HEK293 (cell line): ENCODE results near the gene TRABD.

Experiments used
- PRDM6 ChIP-seq: fragments of 450-650 bp; formaldehyde crosslinking; IDR thresholded peaks from 2 replicates; pipeline ENCODE4 v1.5.1; 2017; ENCODE audit warnings: missing biosample characterization, missing genetic modification characterization
- ZBTB11 ChIP-seq: fragments of 450-650 bp; formaldehyde crosslinking; conservative IDR thresholded peaks from 2 replicates; pipeline ENCODE4 v1.5.1; 2016; ENCODE audit warnings: low read depth, missing biosample characterization, missing genetic modification characterization
- ZNF169 ChIP-seq: fragments of 450-650 bp; formaldehyde crosslinking; IDR thresholded peaks from 2 replicates; pipeline ENCODE4 v1.5.1; 2016; ENCODE audit warnings: missing biosample characterization, missing genetic modification characterization
- ZNF366 ChIP-seq: fragments of 450-650 bp; formaldehyde crosslinking; conservative IDR thresholded peaks from 2 replicates; pipeline ENCODE4 v1.5.1; 2016; ENCODE audit warnings: missing biosample characterization, missing genetic modification characterization
- TF ChIP-seq, protein P1 (sequence below): fragments of 450-650 bp; formaldehyde crosslinking; IDR thresholded peaks from 2 replicates; pipeline ENCODE4 v1.5.1; 2016; ENCODE audit warnings: missing biosample characterization, missing genetic modification characterization

DNA sequence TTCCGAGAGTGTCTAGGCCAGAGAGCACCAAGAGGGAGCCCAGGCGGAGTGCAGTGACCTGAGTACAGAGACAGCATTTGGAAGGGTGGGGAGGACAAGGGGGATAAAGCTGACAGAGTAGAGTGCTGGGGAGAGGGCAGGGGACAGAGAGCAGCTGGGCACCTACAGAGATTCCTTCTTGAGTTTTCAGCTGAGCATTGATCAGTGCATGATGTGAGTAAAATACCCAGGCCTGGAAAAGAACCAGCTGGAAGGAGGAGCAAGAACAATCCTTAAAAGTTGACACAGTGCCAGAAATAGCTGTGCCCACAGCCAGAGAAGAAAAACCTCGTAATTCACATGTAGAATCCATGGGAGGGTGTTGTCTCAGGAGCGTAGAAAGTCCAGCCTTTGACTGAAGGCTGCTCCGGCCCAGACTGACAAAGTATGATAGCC is 49.1 kb upstream of the TRABD start:
- no peak for TF ChIP-seq ZNF366 (tag by site-specific recombination)
- TF ChIP-seq, protein P1, sequence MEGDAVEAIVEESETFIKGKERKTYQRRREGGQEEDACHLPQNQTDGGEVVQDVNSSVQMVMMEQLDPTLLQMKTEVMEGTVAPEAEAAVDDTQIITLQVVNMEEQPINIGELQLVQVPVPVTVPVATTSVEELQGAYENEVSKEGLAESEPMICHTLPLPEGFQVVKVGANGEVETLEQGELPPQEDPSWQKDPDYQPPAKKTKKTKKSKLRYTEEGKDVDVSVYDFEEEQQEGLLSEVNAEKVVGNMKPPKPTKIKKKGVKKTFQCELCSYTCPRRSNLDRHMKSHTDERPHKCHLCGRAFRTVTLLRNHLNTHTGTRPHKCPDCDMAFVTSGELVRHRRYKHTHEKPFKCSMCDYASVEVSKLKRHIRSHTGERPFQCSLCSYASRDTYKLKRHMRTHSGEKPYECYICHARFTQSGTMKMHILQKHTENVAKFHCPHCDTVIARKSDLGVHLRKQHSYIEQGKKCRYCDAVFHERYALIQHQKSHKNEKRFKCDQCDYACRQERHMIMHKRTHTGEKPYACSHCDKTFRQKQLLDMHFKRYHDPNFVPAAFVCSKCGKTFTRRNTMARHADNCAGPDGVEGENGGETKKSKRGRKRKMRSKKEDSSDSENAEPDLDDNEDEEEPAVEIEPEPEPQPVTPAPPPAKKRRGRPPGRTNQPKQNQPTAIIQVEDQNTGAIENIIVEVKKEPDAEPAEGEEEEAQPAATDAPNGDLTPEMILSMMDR (tag by site-specific recombination) = no peak
- no peak for TF ChIP-seq ZNF169 (tag by site-specific recombination)
- TF ChIP-seq ZBTB11 (tag by site-specific recombination) = no peak
- no peak for TF ChIP-seq PRDM6 (tag by site-specific recombination)
